SK-N-SH (cell line): ENCODE results near the gene SSRP1. TPM values are rescaled to one million over a fixed set of nuclear protein-coding genes. Genes with fewer than 3 reads are reported as not detected.

Experiments
- CTCF ChIA-PET: fragments of 300-600, 350-600 bp; formaldehyde crosslinking; extraction: SDS; loops from one replicate; lab custom pipeline; 2021; lab: Yijun Ruan, JAX
- POLR2A ChIA-PET: fragments of 350-600 bp; sonication (Branson Sonifier 250); formaldehyde crosslinking; extraction: SDS; loops from one replicate; lab custom pipeline; 2020; ENCODE audit warnings: antibody characterized with exemption, inconsistent platforms; lab: Yijun Ruan, JAX
- DNase-seq: peaks from one replicate; pipeline ENCODE4 v3.0.0; 2012
- H2AFZ ChIP-seq: fragments of 200-600 bp; sonication (generic); 2 replicates; pipeline ENCODE4 v1.8.1; 2016; ENCODE audit warnings: antibody characterized with exemption, mild to moderate bottlenecking, low read depth
- H3F3A ChIP-seq: fragments of 200-600 bp; sonication (generic); replicated peaks from 2 replicates; pipeline ENCODE3; 2016; ENCODE audit warnings: antibody characterized with exemption, mild to moderate bottlenecking; ENCODE audit not compliant: insufficient read depth
- H3K27ac ChIP-seq, 2 experiments: fragments of 200-500 bp in 1 of 2; fragments of 200-600 bp in 1 of 2; sonication (Bioruptor generic) in 1 of 2; sonication (generic), shearing (Covaris generic) in 1 of 2; 2 replicates each; pipeline versions ENCODE4 v1.5.1 to v1.6.1; 2014 to 2016; ENCODE audit warnings: low read depth in 2 of 2, inconsistent platforms in 1 of 2, low read length in 1 of 2, mild to moderate bottlenecking in 1 of 2, mixed read lengths in 1 of 2
- H3K27me3 ChIP-seq: fragments of 200-600 bp; sonication (generic), shearing (Covaris generic); 2 replicates; pipeline ENCODE4 v1.6.1; 2016; ENCODE audit warnings: mixed run types; ENCODE audit not compliant: insufficient read depth
- H3K36me3 ChIP-seq, 2 experiments: fragments of 200-500 bp in 1 of 2; fragments of 200-600 bp in 1 of 2; sonication (Bioruptor generic) in 1 of 2; sonication (generic) in 1 of 2; replicated peaks in 1 of 2; 2 replicates each; pipeline versions ENCODE3 to v1.5.1; 2014 to 2016; ENCODE audit warnings: low read length in 1 of 2, mild to moderate bottlenecking in 1 of 2; ENCODE audit not compliant: insufficient read depth in 2 of 2, control insufficient read depth in 1 of 2
- H3K4me1 ChIP-seq, 2 experiments: fragments of 200-500 bp in 1 of 2; fragments of 200-600 bp in 1 of 2; sonication (Bioruptor generic) in 1 of 2; sonication (generic), shearing (Covaris generic) in 1 of 2; 2 replicates each; pipeline versions ENCODE4 v1.5.1 to v1.6.1; 2014 to 2016; ENCODE audit warnings: low read depth in 1 of 2, low read length in 1 of 2, mixed run types in 1 of 2; ENCODE audit not compliant: insufficient read depth in 2 of 2, control insufficient read depth in 1 of 2
- H3K4me2 ChIP-seq: fragments of 200-600 bp; sonication (generic), shearing (Covaris generic); 2 replicates; pipeline ENCODE4 v1.6.1; 2017; ENCODE audit warnings: mixed run types
- H3K4me3 ChIP-seq, 2 experiments: fragments of 200-500 bp in 1 of 2; fragments of 200-600 bp in 1 of 2; sonication (Bioruptor generic) in 1 of 2; sonication (generic), shearing (Covaris generic) in 1 of 2; 2 replicates each; pipeline versions ENCODE4 v1.5.1 to v1.8.1; 2014 to 2016; ENCODE audit warnings: low read depth in 2 of 2, inconsistent platforms in 1 of 2, low read length in 1 of 2, mild to moderate bottlenecking in 1 of 2, mixed read lengths in 1 of 2, moderate library complexity in 1 of 2
- H3K79me2 ChIP-seq: fragments of 200-600 bp; sonication (generic); 2 replicates; pipeline ENCODE4 v1.8.1; 2017; ENCODE audit warnings: mild to moderate bottlenecking; ENCODE audit not compliant: insufficient read depth
- H3K9ac ChIP-seq: fragments of 200-600 bp; sonication (generic); 2 replicates; pipeline ENCODE4 v1.6.1; 2017; ENCODE audit warnings: mixed run types
- H3K9me2 ChIP-seq: fragments of 200-600 bp; sonication (generic); 2 replicates; pipeline ENCODE4 v1.6.1; 2017; ENCODE audit warnings: mixed run types
- H3K9me3 ChIP-seq: fragments of 200-600 bp; sonication (generic); 2 replicates; pipeline ENCODE4 v1.6.1; 2017; ENCODE audit warnings: mixed run types, mild to moderate bottlenecking, moderate library complexity
- H4K20me1 ChIP-seq: fragments of 200-600 bp; sonication (generic); 2 replicates; pipeline ENCODE4 v1.6.1; 2017; ENCODE audit warnings: mild to moderate bottlenecking, mixed run types; ENCODE audit not compliant: insufficient read depth
- EP300 ChIP-seq, 2 experiments: IDR thresholded peaks; 2 replicates each; pipeline versions ENCODE4 v1.4.0 to v1.6.1; 2012; ENCODE audit warnings: borderline replicate concordance in 1 of 2, low read depth in 1 of 2, low read length in 1 of 2
- FOXM1 ChIP-seq: IDR thresholded peaks from 2 replicates; pipeline ENCODE4 v1.4.0; 2012; ENCODE audit warnings: low read depth, mild to moderate bottlenecking
- GABPA ChIP-seq: IDR thresholded peaks from 2 replicates; pipeline ENCODE4 v1.4.0; 2012; ENCODE audit warnings: low read depth, mild to moderate bottlenecking
- MAX ChIP-seq: IDR thresholded peaks from 2 replicates; pipeline ENCODE4 v1.4.0; 2012; ENCODE audit warnings: low read depth
- MEF2A ChIP-seq: IDR thresholded peaks from 2 replicates; pipeline ENCODE4 v1.4.0; 2012; ENCODE audit warnings: low read depth, borderline replicate concordance
- PBX3 ChIP-seq: IDR thresholded peaks from 2 replicates; pipeline ENCODE4; 2012
- RAD21 ChIP-seq: IDR thresholded peaks from 2 replicates; pipeline ENCODE4 v1.6.1; 2012; ENCODE audit warnings: mild to moderate bottlenecking, low read length
- REST ChIP-seq: IDR thresholded peaks from 2 replicates; pipeline ENCODE4 v1.6.1; 2012; ENCODE audit warnings: mild to moderate bottlenecking, low read depth, low read length, moderate library complexity
- RFX5 ChIP-seq: IDR thresholded peaks from 2 replicates; pipeline ENCODE4 v1.6.1; 2012; ENCODE audit warnings: mild to moderate bottlenecking, improper control_type of control experiment, low read length
- SIN3A ChIP-seq: IDR thresholded peaks from 2 replicates; pipeline ENCODE4 v1.6.1; 2012; ENCODE audit warnings: low read depth, mild to moderate bottlenecking, low read length, moderate library complexity, borderline replicate concordance
- SMC3 ChIP-seq: IDR thresholded peaks from 2 replicates; pipeline ENCODE4 v1.6.1; 2012; ENCODE audit warnings: low read depth, low read length, improper control_type of control experiment
- TCF12 ChIP-seq: IDR thresholded peaks from 2 replicates; pipeline ENCODE4 v1.4.0; 2012
- TEAD4 ChIP-seq: IDR thresholded peaks from 2 replicates; pipeline ENCODE4 v1.4.0; 2012; ENCODE audit warnings: mild to moderate bottlenecking, borderline replicate concordance; ENCODE audit not compliant: insufficient read depth
- USF1 ChIP-seq: IDR thresholded peaks from 2 replicates; pipeline ENCODE4 v1.4.0; 2012; ENCODE audit warnings: low read depth, borderline replicate concordance
- USF2 ChIP-seq: fragments of 150-350 bp; IDR thresholded peaks from 2 replicates; pipeline ENCODE4 v1.6.1; 2017; ENCODE audit warnings: antibody characterized with exemption, low read length, low read depth, borderline replicate concordance
- WGBS: methylation state at CpG from one replicate; pipeline ENCODE4 v1.1.6; 2017; ENCODE audit warnings: low lambda C conversion rate; 5-methylcytosine and 5-hydroxymethylcytosine counted together
- polyA plus RNA-seq, 3 experiments: library from polyadenylated mRNA; depleted of rRNA; stranded (reverse); fragments of >200 nt; gene quantifications; 2 replicates each; pipeline ENCODE4 v1.2.3, GENCODE V29; 2012

SSRP1 gene
- polyA plus RNA-seq, 1 of the 3 experiments (the other 2 are of a cell fraction) = 137 TPM

GRCh38 chr11:57376095-57377090 is 40.7 kb upstream of the SSRP1 start:
- Histone ChIP-seq H3K27ac (no peak overlapping the region), H3K36me3 (no peaks in the 10 kb centered on the region), H3K4me1 (no peaks in the 10 kb centered on the region; a peak in 1 of 4 replicates), H2AFZ (no peak overlapping the region), H3K4me2 (no peak overlapping the region), H3F3A (no peaks in the 10 kb centered on the region), H3K9ac (no peak overlapping the region), H3K27me3 (no peaks in the 10 kb centered on the region), H3K9me2 (no peaks in the 10 kb centered on the region), H3K9me3 (no peaks in the 10 kb centered on the region), H3K79me2 (no peaks in the 10 kb centered on the region), H4K20me1 (no peaks in the 10 kb centered on the region), H3K4me3 (no peak overlapping the region)
- TF ChIP-seq RAD21 (no peak), EP300 (IDR thresholded peaks at IDR 0.05; ENCODE audit: borderline replicate concordance in 1 of 2, low read depth in 1 of 2, low read length in 1 of 2) (no peak), MAX (no peak), PBX3 (no peak), USF2 (no peak), SMC3 (no peak), FOXM1 (no peak), REST (no peak), GABPA (no peak), MEF2A (no peak), USF1 (no peak), RFX5 (no peak), TCF12 (no peak), SIN3A (no peak), TEAD4 (no peak)
- ChIA-PET POLR2A (no interaction called here), CTCF (interaction anchor here (1.0 to 1.1 kb wide), 2 partner anchors 20 to 31 kb away, joined by 3 to 4 read pairs; no protein-coding TSS in a partner anchor)
- DNase-seq = peak; percentile 50
- WGBS = 34% methylated on average over 26 of the region's 26 CpGs
